Naive thymus-derived CD4-positive, alpha-beta T cell (primary cell): ENCODE data around the gene FAM168A. TPM values are rescaled to one million over a fixed set of nuclear protein-coding genes. Genes with fewer than 3 reads are reported as not detected.

Experiments
- ATAC-seq: fragments of 150-1000 bp; cut with Tn5 transposase; 2 replicates; pipeline ENCODE4 v1.10.0; 2021; ENCODE audit warnings: mild to moderate bottlenecking, moderate library complexity
- CTCF ChIA-PET: fragments of 350-600 bp; sonication (Branson Sonifier 250); formaldehyde crosslinking; loops from one replicate; lab custom pipeline; 2021; ENCODE audit warnings: antibody characterized with exemption; lab: Charles Lee
- POLR2A ChIA-PET: fragments of 350-600 bp; sonication (Branson Sonifier 250); formaldehyde crosslinking; loops from one replicate; lab custom pipeline; 2021; ENCODE audit warnings: antibody characterized with exemption, inconsistent platforms; lab: Charles Lee
- DNase-seq, 9 donors: peaks; one replicate each; pipeline versions ENCODE4 v3.0.0 to v3.0.0-alpha.2; 2020 to 2022; ENCODE audit warnings: mixed read lengths in 1 of 9
- H3K27ac ChIP-seq: one replicate; pipeline ENCODE4 v1.7.0; 2013; ENCODE audit warnings: mild to moderate bottlenecking, low read depth, low read length, moderate library complexity
- H3K27me3 ChIP-seq, 2 donors: one replicate each; pipeline ENCODE4 v1.7.0; 2013; ENCODE audit warnings: low read length in 2 of 2, mild to moderate bottlenecking in 2 of 2, moderate library complexity in 2 of 2; ENCODE audit not compliant: control insufficient read depth in 2 of 2, insufficient read depth in 2 of 2
- H3K36me3 ChIP-seq, 3 experiments: 1 replicate in 2 of 3; 2 replicates in 1 of 3; pipeline ENCODE4 v1.7.0; 2013; ENCODE audit warnings: low read length in 3 of 3, mild to moderate bottlenecking in 3 of 3, moderate library complexity in 1 of 3; ENCODE audit not compliant: insufficient read depth in 3 of 3, control insufficient read depth in 2 of 3
- H3K4me1 ChIP-seq, 2 donors: one replicate each; pipeline ENCODE4 v1.7.0; 2013; ENCODE audit warnings: low read length in 2 of 2, mild to moderate bottlenecking in 2 of 2, moderate library complexity in 1 of 2; ENCODE audit not compliant: control insufficient read depth in 2 of 2, insufficient read depth in 2 of 2
- H3K4me3 ChIP-seq: 2 replicates; pipeline ENCODE4 v1.7.0; 2013; ENCODE audit warnings: mild to moderate bottlenecking, low read length
- H3K9me3 ChIP-seq, 3 experiments: 1 replicate in 2 of 3; 2 replicates in 1 of 3; pipeline ENCODE4 v1.7.0; 2013; ENCODE audit warnings: low read length in 3 of 3; ENCODE audit not compliant: control insufficient read depth in 2 of 3
- H3K27ac Mint-ChIP-seq, 9 donors: one replicate each; pipeline ENCODE4 v1.8.0; 2020 to 2022; ENCODE audit warnings: mixed read lengths in 9 of 9, mild to moderate bottlenecking in 8 of 9, moderate library complexity in 5 of 9, inconsistent platforms in 2 of 9
- H3K27me3 Mint-ChIP-seq, 5 donors: one replicate each; pipeline ENCODE4 v1.8.0; 2021 to 2022; ENCODE audit warnings: mixed read lengths in 5 of 5, mild to moderate bottlenecking in 1 of 5
- H3K36me3 Mint-ChIP-seq, 5 donors: one replicate each; pipeline ENCODE4 v1.8.0; 2020 to 2022; ENCODE audit warnings: mixed read lengths in 5 of 5, mild to moderate bottlenecking in 3 of 5, inconsistent platforms in 1 of 5
- H3K4me1 Mint-ChIP-seq, 7 donors: one replicate each; pipeline ENCODE4 v1.8.0; 2020 to 2022; ENCODE audit warnings: mixed read lengths in 7 of 7, mild to moderate bottlenecking in 3 of 7, inconsistent platforms in 1 of 7
- H3K4me3 Mint-ChIP-seq, 10 donors: one replicate each; pipeline ENCODE4 v1.8.0; 2020 to 2022; ENCODE audit warnings: mild to moderate bottlenecking in 10 of 10, mixed read lengths in 10 of 10, moderate library complexity in 6 of 10, inconsistent platforms in 2 of 10
- H3K9me3 Mint-ChIP-seq, 11 donors: one replicate each; pipeline ENCODE4 v1.8.0; 2020 to 2022; ENCODE audit warnings: mixed read lengths in 11 of 11, mild to moderate bottlenecking in 4 of 11, inconsistent platforms in 1 of 11, moderate library complexity in 1 of 11
- intact Hi-C, 2 donors: fragments of 100-400 bp; cut with micrococcal nuclease; formaldehyde crosslinking; loops; one replicate each; pipeline ENCODE4 v1.15.1; 2023
- polyA plus RNA-seq, 2 donors: library from polyadenylated mRNA; unstranded; fragments of 300-500 nt; fragmentation: Illumina TruSeq; gene quantifications; one replicate each; pipeline ENCODE4 v1.2.3, GENCODE V29; 2021
- total RNA-seq, 6 experiments: library from RNA in 5 of 6; stranded (reverse) in 5 of 6; gene quantifications; 1 replicate in 5 of 6; 2 replicates in 1 of 6; pipeline ENCODE4 v1.2.3 and lab custom pipeline; 2021 to 2026

FAM168A gene
- total and polyA plus RNA-seq, 7 experiments from 2014 or later, result 3.3 to 33.0 (median 23.1) TPM

DNA sequence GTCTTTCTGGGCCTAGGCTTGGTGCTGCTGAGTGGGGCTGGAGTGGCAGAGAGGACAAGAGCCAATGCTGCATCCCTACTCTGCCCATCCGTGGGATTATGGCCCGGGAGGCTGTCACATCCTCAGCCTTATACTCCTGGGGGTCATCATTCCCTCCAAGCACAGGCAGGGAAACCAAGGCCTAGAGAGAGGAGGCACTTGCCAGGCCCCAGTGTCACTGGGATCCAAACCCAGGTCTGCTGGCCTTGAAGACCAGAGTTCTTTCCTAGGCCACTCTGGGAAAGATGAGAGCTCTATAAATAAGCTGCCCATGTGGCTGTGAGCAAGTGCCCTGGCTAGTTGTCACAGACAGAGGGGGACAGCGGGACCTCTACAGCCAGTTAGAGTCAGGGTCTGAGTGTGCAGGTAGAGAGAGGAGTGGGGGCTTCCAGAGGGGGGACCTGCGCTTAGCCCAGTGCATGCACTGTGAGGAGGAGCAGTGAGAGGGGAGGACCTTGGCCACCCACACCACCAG is 217.0 kb downstream of the FAM168A start:
- intact Hi-C loops, result no loop called here
- Mint-ChIP-seq H3K9me3 (no peaks in the 10 kb centered on the region), H3K36me3 (peaks cover 0 to 9% (median 0%) of the 10 kb centered on the region in 5 donors), H3K27me3 (no peaks in the 10 kb centered on the region), H3K4me3 (peak overlapping the region in 1 of 10 donors; percentile 51), H3K4me1 (peaks cover 53 to 78% (median 72%) of the 10 kb centered on the region in 7 donors), H3K27ac (peak overlapping the region in 5 of 9 donors; percentile 5 to 51 (median 25))
- Histone ChIP-seq H3K4me3 (no peak overlapping the region), H3K4me1 (peaks cover 4 to 40% of the 10 kb centered on the region in 2 donors), H3K27me3 (no peaks in the 10 kb centered on the region), H3K9me3 (no peaks in the 10 kb centered on the region), H3K36me3 (no peaks in the 10 kb centered on the region), H3K27ac (no peak overlapping the region)
- ChIA-PET POLR2A (no interaction called here), CTCF (interaction anchor here (1.1 kb wide), 1 partner anchor 9 kb away, joined by 3 read pairs; no protein-coding TSS in a partner anchor)
- DNase-seq (no peak), ATAC-seq (no peak)

GRCh38 chr11:73380331-73380730 is 217.6 kb downstream of the FAM168A start:
- peaks cover 10 to 40% of the 10 kb centered on the region in 2 donors for H3K4me1 ChIP-seq
- H3K36me3 Mint-ChIP-seq, result peaks cover 0 to 9% (median 0%) of the 10 kb centered on the region in 5 donors
- H3K4me3 ChIP-seq, result no peak overlapping the region
- POLR2A ChIA-PET, result interaction anchor here (1.2 to 1.8 kb wide), 2 partner anchors 9 to 13 kb away, joined by 4 to 6 read pairs; no protein-coding TSS in a partner anchor
- no peaks in the 10 kb centered on the region for H3K27me3 Mint-ChIP-seq
- no peaks in the 10 kb centered on the region for H3K27me3 ChIP-seq
- H3K27ac Mint-ChIP-seq, result peak overlapping the region in 6 of 9 donors; percentile 12 to 99 (median 46)
- intact Hi-C loops, result no loop called here
- H3K9me3 Mint-ChIP-seq, result no peaks in the 10 kb centered on the region
- no peaks in the 10 kb centered on the region for H3K9me3 ChIP-seq
- H3K27ac ChIP-seq, result no peak overlapping the region
- CTCF ChIA-PET, result no interaction called here
- H3K36me3 ChIP-seq, result no peaks in the 10 kb centered on the region
- DNase-seq, result no peak
- no peak overlapping the region for H3K4me3 Mint-ChIP-seq
- H3K4me1 Mint-ChIP-seq, result peaks cover 52 to 78% (median 72%) of the 10 kb centered on the region in 7 donors
- no peak for ATAC-seq

- H3K9me3 ChIP-seq, result no peaks in the 10 kb centered on the region
- no peaks in the 10 kb centered on the region for H3K27me3 Mint-ChIP-seq
- no peak overlapping the region for H3K27ac ChIP-seq
- H3K9me3 Mint-ChIP-seq, result no peaks in the 10 kb centered on the region
- H3K4me3 Mint-ChIP-seq, result peak overlapping the region in 4 of 10 donors; percentile 23 to 96 (median 80)
- intact Hi-C loops, result loop anchor here (5.0 to 10.0 kb wide), 3 partner anchors 72 to 1113 kb away; partner anchors contain the start of genes ARHGEF17 (in 1 of the 2), LIPT2 (in 1 of the 2) and RAB6A (in 1 of the 2)
- DNase-seq, result no peak
- no peak for ATAC-seq
- POLR2A ChIA-PET, result interaction anchor here (1.2 to 1.8 kb wide), 2 partner anchors 8 to 12 kb away, joined by 4 to 6 read pairs; no protein-coding TSS in a partner anchor
- no peaks in the 10 kb centered on the region for H3K27me3 ChIP-seq
- H3K4me1 ChIP-seq, result peaks cover 12 to 32% of the 10 kb centered on the region in 2 donors
- peaks cover 45 to 70% (median 65%) of the 10 kb centered on the region in 7 donors for H3K4me1 Mint-ChIP-seq
- H3K36me3 Mint-ChIP-seq, result peaks cover 0 to 9% (median 0%) of the 10 kb centered on the region in 5 donors
- H3K36me3 ChIP-seq, result no peaks in the 10 kb centered on the region
- CTCF ChIA-PET, result interaction anchor here (0.9 to 3.7 kb wide), 3 partner anchors 14 to 28 kb away, joined by 3 to 15 read pairs (median 4); no protein-coding TSS in a partner anchor
- H3K27ac Mint-ChIP-seq, result peak overlapping the region; percentile 28 to 99 (median 82)
- H3K4me3 ChIP-seq, result no peak overlapping the region
Observed at GRCh38 chr11:73379189-73379880, 218.6 kb downstream of the FAM168A start.

DNA sequence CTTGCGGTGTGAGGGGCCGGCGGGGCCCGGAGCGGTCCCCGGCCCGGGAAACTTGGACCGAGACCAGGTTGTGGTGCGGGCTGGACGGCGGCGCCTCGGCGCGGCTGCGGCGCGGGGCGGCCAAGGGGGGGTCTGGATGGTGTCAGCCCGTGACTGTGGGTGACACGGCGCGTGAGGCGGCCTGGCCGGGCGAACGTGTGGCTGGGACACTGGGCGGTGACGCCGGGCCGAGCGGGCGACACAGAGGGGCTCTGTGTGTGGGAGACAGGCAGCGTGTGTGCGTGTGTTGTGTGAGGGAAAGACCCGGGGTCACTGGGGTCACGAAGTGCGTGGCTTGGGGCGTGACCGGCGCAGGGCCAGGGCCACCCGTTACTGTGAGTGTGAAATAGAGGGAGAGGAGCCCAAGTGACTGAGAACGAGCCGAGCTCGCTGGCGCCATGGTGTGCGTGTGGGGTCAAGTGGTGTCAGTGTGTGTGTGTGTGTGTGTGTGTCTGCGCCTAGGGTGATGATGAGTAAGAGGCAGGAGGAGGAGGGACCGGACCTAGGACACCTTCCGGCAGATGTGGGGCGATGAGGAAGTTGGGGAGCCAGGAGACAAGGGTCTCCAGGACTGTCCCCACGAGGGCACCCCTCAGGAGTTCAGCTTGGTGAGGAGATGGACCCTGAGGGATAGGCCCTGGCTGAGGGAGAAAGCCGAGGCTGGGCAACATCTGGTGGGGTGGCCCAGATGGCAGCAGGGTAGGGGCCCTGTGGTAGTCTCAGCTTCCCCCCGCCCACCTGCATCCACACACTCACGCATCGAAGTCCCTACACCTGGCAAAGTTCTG is 220.9 kb downstream of the FAM168A start:
- Mint-ChIP-seq H3K36me3 (peaks cover 0 to 9% (median 0%) of the 10 kb centered on the region in 5 donors), H3K27me3 (no peaks in the 10 kb centered on the region), H3K4me1 (peaks cover 32 to 50% (median 42%) of the 10 kb centered on the region in 7 donors), H3K4me3 (peak overlapping the region; percentile 86 to 99 (median 92)), H3K27ac (peak overlapping the region; percentile 70 to 99 (median 95)), H3K9me3 (no peaks in the 10 kb centered on the region)
- intact Hi-C loops, result loop anchor here (1.0 to 10.0 kb wide), 14 partner anchors 11 to 1115 kb away; partner anchors contain the start of genes FAM168A (in 2 of the 2), ARHGEF17 (in 1 of the 2), C2CD3 (in 1 of the 2) and FCHSD2 (in 1 of the 2)
- H3K9me3 ChIP-seq, result no peaks in the 10 kb centered on the region
- CTCF ChIA-PET, result interaction anchor here (0.7 to 3.7 kb wide), 3 partner anchors 12 to 51 kb away, joined by 4 to 15 read pairs (median 4); no protein-coding TSS in a partner anchor
- H3K27me3 ChIP-seq, result no peaks in the 10 kb centered on the region
- H3K36me3 ChIP-seq, result no peaks in the 10 kb centered on the region
- peaks cover 12 to 22% of the 10 kb centered on the region in 2 donors for H3K4me1 ChIP-seq
- DNase-seq (peak; percentile 35 to 67 (median 51)), ATAC-seq (peak; percentile 56)
- peak overlapping the region; percentile 92 for H3K27ac ChIP-seq
- peak overlapping the region; percentile 84 for H3K4me3 ChIP-seq
- POLR2A ChIA-PET, result interaction anchor here (0.8 to 1.2 kb wide), 4 partner anchors 10 to 17 kb away, joined by 3 to 4 read pairs (median 4); no protein-coding TSS in a partner anchor

DNA sequence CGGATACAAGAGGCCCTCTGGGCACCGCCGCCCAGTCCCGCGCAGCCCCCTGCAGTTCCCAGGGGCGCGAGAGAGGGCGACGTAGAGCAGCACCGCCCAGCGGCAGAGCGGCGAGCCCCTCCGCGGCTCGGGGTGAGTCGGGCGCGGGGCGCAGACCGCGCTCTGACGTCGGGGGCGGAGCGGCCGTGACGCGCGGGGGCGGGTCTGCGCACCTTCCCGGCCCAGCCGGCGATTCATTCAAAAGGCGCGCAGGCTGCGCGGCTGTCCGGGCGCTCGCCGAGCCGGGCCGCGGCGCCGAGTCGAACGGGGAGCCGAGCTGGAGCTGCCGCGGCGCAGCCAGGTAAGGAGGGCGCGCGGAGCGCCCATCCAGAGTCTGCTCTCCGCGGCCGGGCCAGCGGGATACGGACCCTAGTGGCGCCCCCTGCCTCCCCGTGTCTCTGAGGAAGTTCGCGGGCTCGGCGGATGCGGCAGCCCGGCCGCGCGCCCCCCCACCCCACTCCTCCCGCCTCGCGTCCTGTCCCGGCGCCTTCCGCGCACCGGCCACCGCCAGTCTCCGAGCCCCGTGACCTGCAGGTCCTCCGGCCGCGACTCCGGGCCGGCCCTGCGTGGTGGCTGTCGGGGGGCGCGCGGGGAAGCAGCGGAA is 221.6 kb downstream of the FAM168A start, which contains the start of gene RELT:
RELT (plus strand) TSS at position 240 of the 643 bp plus-strand sequence. CDS start 12,738 bp downstream, outside the sequence.
- Histone ChIP-seq H3K36me3 (no peaks in the 10 kb centered on the region), H3K9me3 (no peaks in the 10 kb centered on the region), H3K27ac (peak within 1 kb of the TSS; percentile 92), H3K27me3 (no peaks in the 10 kb centered on the region), H3K4me3 (peak within 1 kb of the TSS; percentile 84), H3K4me1 (peaks cover 12 to 22% of the 10 kb centered on the region in 2 donors)
- intact Hi-C loops, result loop anchor here (1.0 to 10.0 kb wide), 14 partner anchors 10 to 1116 kb away; partner anchors contain the start of genes FAM168A (in 2 of the 2), ARHGEF17 (in 1 of the 2), C2CD3 (in 1 of the 2) and FCHSD2 (in 1 of the 2)
- H3K4me1 Mint-ChIP-seq, result peaks cover 32 to 49% (median 41%) of the 10 kb centered on the region in 7 donors
- H3K4me3 Mint-ChIP-seq, result peak within 1 kb of the TSS; percentile 86 to 99 (median 92)
- ATAC-seq, result peak; percentile 93
- CTCF ChIA-PET, result interaction anchor here (3.7 kb wide), 1 partner anchor 25 kb away, joined by 15 read pairs; no protein-coding TSS in a partner anchor
- peaks cover 0 to 9% (median 0%) of the 10 kb centered on the region in 5 donors for H3K36me3 Mint-ChIP-seq
- peak; percentile 84 to 99 (median 96) for DNase-seq
- no peaks in the 10 kb centered on the region for H3K9me3 Mint-ChIP-seq
- no peaks in the 10 kb centered on the region for H3K27me3 Mint-ChIP-seq
- POLR2A ChIA-PET, result interaction anchor here (1.2 kb wide), 1 partner anchor 17 kb away, joined by 4 read pairs; no protein-coding TSS in a partner anchor
- peak within 1 kb of the TSS; percentile 87 to 99 (median 95) for H3K27ac Mint-ChIP-seq
